Activated naive CD8-positive, alpha-beta T cell treated with anti-CD3 and anti-CD28 coated beads for 36 hours (primary cell): ENCODE data around the gene PTPN2. TPM values are rescaled to one million over a fixed set of nuclear protein-coding genes. Genes with fewer than 3 reads are reported as not detected.

Source experiments
- DNase-seq: peaks from one replicate; pipeline ENCODE4 v3.0.0; 2021
- H3K27ac Mint-ChIP-seq: one replicate; pipeline ENCODE4 v1.8.0; 2022; ENCODE audit warnings: mild to moderate bottlenecking, moderate library complexity, mixed read lengths
- H3K27me3 Mint-ChIP-seq: one replicate; pipeline ENCODE4 v1.8.0; 2022; ENCODE audit warnings: mild to moderate bottlenecking, mixed read lengths
- H3K36me3 Mint-ChIP-seq: one replicate; pipeline ENCODE4 v1.8.0; 2021; ENCODE audit warnings: mild to moderate bottlenecking, mixed read lengths
- H3K4me1 Mint-ChIP-seq: one replicate; pipeline ENCODE4 v1.8.0; 2021; ENCODE audit warnings: mixed read lengths
- H3K4me3 Mint-ChIP-seq: one replicate; pipeline ENCODE4 v1.8.0; 2022; ENCODE audit warnings: mild to moderate bottlenecking, moderate library complexity, mixed read lengths
- H3K9me3 Mint-ChIP-seq: one replicate; pipeline ENCODE4 v1.8.0; 2022; ENCODE audit warnings: mixed read lengths
- total RNA-seq, 2 experiments: library from RNA; stranded (reverse); gene quantifications; one replicate each; pipeline ENCODE4 v1.2.3, GENCODE V29; 2021

PTPN2 gene
- total RNA-seq, 2 experiments from 2014 or later: 50.9 to 57.2 TPM

DNA sequence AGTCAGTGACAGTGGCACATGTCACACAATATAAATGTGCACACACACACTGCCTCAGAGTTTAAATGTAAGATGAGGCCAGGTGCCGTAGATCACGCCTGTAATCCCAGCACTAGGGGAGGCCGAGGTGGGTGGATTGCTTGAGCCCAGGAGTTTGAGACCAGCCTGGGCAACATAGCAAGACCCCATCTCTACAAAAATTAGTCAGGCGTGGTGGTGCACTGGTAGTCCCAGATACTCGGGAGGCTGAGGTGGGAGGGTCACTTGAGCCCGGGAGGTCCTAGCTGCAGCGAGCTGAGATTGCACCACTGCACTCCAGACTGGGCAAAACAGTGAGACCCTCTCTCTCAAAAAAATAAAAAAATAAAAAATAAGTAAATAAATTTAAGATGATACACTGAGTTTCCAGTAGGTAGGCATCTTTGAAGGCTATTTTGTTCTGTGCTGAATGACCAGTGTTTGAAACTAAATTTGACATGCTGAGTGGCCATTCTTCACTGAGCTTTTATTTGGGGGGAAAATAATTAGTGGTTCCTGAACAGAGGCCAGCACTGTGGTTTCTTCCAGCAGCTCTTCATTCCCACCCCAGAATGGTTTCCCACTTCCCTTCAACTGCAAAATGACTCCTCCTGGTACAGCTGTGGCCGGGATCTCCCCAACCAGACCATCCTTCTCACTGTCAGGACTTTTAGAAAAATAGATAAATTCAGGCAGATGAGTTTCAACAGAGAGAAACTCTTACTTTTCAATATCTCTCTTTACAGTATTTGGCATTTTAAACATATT is 136.3 kb downstream of the PTPN2 start:
- Mint-ChIP-seq H3K4me3 (no peak overlapping the region), H3K9me3 (no peaks in the 10 kb centered on the region), H3K27me3 (no peaks in the 10 kb centered on the region), H3K4me1 (peaks cover 13% of the 10 kb centered on the region), H3K36me3 (no peaks in the 10 kb centered on the region), H3K27ac (no peak overlapping the region)
- DNase-seq: no peak

DNA sequence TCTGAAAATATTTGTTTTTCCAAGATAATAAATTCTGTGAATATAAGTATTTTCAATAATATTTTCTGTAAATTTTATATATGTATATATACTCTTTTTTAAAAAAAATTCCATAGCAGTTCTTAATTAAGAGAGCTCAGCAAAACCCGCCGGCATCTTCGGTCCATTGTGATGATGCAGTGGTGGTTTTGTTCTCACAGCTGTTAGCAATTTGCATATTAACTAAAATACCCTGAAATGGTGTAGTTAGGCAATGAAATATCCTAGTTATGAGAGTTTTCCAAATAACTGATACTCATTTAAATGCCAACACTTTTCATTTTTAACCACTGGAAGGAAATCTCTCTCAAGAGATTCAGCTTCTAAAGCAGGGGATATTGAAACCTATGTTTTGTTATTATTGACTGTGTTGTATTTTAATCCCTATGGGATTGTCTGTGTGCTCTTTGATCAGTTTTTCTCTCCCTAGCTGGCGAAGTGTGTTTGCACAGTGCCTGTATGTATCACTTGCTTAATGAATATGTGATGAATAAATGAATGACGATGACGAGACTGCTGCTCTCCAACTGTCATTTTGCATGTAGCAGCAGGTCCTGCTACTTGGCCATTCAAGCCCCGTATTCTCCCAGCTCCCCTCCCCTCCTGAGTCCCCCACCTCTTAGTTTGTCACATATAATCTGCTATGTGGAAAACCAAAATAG is 138.8 kb downstream of the PTPN2 start:
- no peak overlapping the region for H3K4me3 Mint-ChIP-seq
- DNase-seq: no peak
- H3K4me1 Mint-ChIP-seq: peaks cover 8% of the 10 kb centered on the region
- H3K27me3 Mint-ChIP-seq: no peaks in the 10 kb centered on the region
- no peak overlapping the region for H3K27ac Mint-ChIP-seq
- H3K36me3 Mint-ChIP-seq: no peaks in the 10 kb centered on the region
- no peaks in the 10 kb centered on the region for H3K9me3 Mint-ChIP-seq

DNA sequence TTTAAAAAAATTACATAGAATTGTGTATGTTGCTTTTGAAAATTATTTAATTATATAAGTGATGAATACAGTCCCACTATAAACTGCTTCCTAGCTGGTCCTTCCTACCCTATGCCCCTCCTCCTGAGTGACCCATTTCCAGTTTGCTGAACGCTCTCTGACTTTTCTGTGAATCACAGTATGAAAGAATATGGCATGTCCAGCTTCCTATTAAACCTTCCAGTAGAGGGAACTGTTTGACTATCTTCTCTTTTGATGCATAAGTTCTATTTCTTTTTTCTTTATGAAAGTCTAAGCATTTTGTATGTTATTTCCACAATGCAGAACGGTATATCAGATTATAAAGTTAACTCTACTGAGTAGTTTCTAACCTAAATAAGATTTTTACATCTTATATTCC is 139.9 kb downstream of the PTPN2 start:
- no peak overlapping the region for H3K27ac Mint-ChIP-seq
- H3K9me3 Mint-ChIP-seq: no peaks in the 10 kb centered on the region
- peaks cover under 1% of the 10 kb centered on the region for H3K4me1 Mint-ChIP-seq
- H3K36me3 Mint-ChIP-seq: no peaks in the 10 kb centered on the region
- DNase-seq: no peak
- no peak overlapping the region for H3K4me3 Mint-ChIP-seq
- no peaks in the 10 kb centered on the region for H3K27me3 Mint-ChIP-seq

- H3K4me3 Mint-ChIP-seq: no peak overlapping the region
- H3K4me1 Mint-ChIP-seq: no peaks in the 10 kb centered on the region
- H3K27me3 Mint-ChIP-seq: no peaks in the 10 kb centered on the region
- no peaks in the 10 kb centered on the region for H3K9me3 Mint-ChIP-seq
- H3K36me3 Mint-ChIP-seq: no peaks in the 10 kb centered on the region
- no peak overlapping the region for H3K27ac Mint-ChIP-seq
- no peak for DNase-seq
These were observed 141.6 kb downstream of the PTPN2 start for GRCh38 chr18:12742453-12742852.

Other genes with a start within 250 kb of the PTPN2 start
- 1 to 10 TPM; 4.6 to 6.0 TPM for gene SPIRE1, start 226.1 kb downstream of the PTPN2 start, total RNA-seq
- gene CEP76, start 181.5 kb downstream of the PTPN2 start, total RNA-seq: 10 to 100 TPM; 14.4 to 16.8 TPM
- 100 to 1,000 TPM; 121 to 125 TPM for gene PSMG2, start 181.2 kb downstream of the PTPN2 start, total RNA-seq
- 100 to 1,000 TPM; 146 to 155 TPM for gene SEH1L, start 63.8 kb upstream of the PTPN2 start, total RNA-seq
- 10 to 100 TPM; 26.2 to 27.5 TPM for gene CEP192, start 107.1 kb upstream of the PTPN2 start, total RNA-seq